SK-N-MC (cell line): ENCODE results near the gene ATAD3A.

Source experiments
- EZH2 ChIP-seq: fragments of 200-600 bp; sonication (generic); IDR thresholded peaks from one replicate; pipeline ENCODE4 v1.6.1; 2017; ENCODE audit warnings: antibody characterized with exemption
- POLR2AphosphoS5 ChIP-seq: IDR thresholded peaks from 2 replicates; pipeline ENCODE4 v1.6.1; 2012; ENCODE audit warnings: mild to moderate bottlenecking, low read depth, low read length, borderline replicate concordance

DNA sequence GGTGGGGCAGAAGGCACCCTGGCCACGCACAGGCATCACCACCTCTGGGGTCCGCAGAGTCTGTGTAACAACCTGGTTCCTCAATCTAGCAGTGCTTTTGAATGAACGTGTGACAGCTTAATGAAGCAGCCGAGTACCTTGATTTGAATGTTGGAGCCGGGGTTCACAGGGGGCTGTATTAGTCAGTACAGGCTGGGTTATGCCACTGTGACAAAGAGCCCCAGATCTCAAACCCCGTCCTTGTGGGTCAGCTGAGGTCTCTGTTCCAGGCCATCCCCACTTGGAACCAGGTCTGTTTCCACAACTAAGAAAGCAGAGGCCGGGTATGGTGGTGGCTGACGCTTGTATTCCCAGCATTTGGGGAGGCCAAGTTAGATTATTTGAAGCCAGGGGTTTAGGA, 18.0 kb downstream of the ATAD3A start:
- TF ChIP-seq POLR2AphosphoS5 (no peak), EZH2 (no peak)
